Right lobe of liver (tissue), 4 donors: Measurements from ENCODE around the gene LEF1.

ENCODE experiments used
- POLR2A ChIP-seq: fragments of 450-650 bp; IDR thresholded peaks from one replicate; pipeline ENCODE4 v1.6.1; 2017; ENCODE audit warnings: antibody characterized with exemption, mild to moderate bottlenecking
- TF ChIP-seq, protein P1 (sequence below), 4 donors: fragments of 200-600 bp in 3 of 4; fragments of 450-650 bp in 1 of 4; IDR thresholded peaks; one replicate each; pipeline versions ENCODE4 v1.5.1 to v1.8.0; 2016 to 2022; ENCODE audit warnings: antibody characterized with exemption in 4 of 4, mild to moderate bottlenecking in 2 of 4
- donor health status: DM: no; HTN: no; CAD: no.
- donor health status: DM: no; HTN: no; CAD: no.
- donor health status: DM: no; HTN: yes; CAD: no.

DNA sequence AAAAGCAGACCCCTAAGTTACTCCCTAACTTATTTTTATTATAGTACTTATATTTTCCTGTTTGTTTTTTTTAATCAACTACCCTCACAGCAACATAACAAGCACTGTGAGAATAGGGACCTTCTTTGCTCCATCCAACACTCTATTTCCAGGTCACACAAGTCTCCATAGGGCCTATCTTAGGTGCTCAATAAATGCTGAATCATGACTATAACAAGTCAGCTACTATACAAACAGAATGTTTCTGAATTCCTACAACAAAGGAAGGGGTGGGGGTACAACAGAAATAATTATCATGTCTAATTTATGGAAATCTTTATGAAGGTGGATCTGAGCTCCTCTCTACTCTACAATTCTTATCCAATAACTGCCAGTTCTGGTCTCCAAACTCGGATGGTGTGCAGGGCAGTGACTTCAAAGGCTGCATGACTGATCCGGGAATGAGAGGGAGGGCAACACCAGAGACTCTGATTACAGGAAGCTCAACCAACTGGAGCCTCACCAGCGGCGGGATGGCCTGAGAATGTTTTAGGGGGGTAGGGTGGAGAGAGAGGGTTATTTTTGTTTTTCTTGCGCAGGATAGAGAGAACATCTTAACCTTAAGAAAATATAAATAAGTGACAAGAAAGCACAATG lies 107.9 kb downstream of the LEF1 start:
- TF ChIP-seq, protein P1, sequence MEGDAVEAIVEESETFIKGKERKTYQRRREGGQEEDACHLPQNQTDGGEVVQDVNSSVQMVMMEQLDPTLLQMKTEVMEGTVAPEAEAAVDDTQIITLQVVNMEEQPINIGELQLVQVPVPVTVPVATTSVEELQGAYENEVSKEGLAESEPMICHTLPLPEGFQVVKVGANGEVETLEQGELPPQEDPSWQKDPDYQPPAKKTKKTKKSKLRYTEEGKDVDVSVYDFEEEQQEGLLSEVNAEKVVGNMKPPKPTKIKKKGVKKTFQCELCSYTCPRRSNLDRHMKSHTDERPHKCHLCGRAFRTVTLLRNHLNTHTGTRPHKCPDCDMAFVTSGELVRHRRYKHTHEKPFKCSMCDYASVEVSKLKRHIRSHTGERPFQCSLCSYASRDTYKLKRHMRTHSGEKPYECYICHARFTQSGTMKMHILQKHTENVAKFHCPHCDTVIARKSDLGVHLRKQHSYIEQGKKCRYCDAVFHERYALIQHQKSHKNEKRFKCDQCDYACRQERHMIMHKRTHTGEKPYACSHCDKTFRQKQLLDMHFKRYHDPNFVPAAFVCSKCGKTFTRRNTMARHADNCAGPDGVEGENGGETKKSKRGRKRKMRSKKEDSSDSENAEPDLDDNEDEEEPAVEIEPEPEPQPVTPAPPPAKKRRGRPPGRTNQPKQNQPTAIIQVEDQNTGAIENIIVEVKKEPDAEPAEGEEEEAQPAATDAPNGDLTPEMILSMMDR (IDR thresholded peaks at IDR 0.05) = no peak
- no peak for TF ChIP-seq POLR2A
